Keratinocyte (primary cell): ENCODE results near the gene GSAP. TPM values are rescaled to one million over a fixed set of nuclear protein-coding genes. Genes with fewer than 3 reads are reported as not detected.

Source experiments
- DNase-seq: peaks from one replicate; pipeline ENCODE4 v3.0.0-alpha.2; 2011; ENCODE audit warnings: low read depth, missing footprints, low spot score
- FAIRE-seq: peaks from 2 replicates; lab custom pipeline; 2011; peaks lifted over from hg19 to GRCh38; lab: Jason Lieb, UNC
- H2AFZ ChIP-seq: 2 replicates; pipeline ENCODE4 v1.6.0; 2012; ENCODE audit warnings: low read length, control low read depth, inconsistent platforms; ENCODE audit not compliant: control insufficient read depth
- H3K27ac ChIP-seq: 2 replicates; pipeline ENCODE4 v1.5.1; 2011; ENCODE audit warnings: low read length; ENCODE audit not compliant: control insufficient read depth, insufficient read depth
- H3K27me3 ChIP-seq: 3 replicates; pipeline ENCODE4 v1.6.0; 2011; ENCODE audit warnings: low read length; ENCODE audit not compliant: control insufficient read depth, insufficient read depth; ENCODE audit errors: extremely low read depth
- H3K36me3 ChIP-seq, 2 experiments: 2 replicates in 1 of 2; 3 replicates in 1 of 2; pipeline ENCODE4 v1.5.1; 2011; ENCODE audit warnings: low read length in 2 of 2, mild to moderate bottlenecking in 1 of 2; ENCODE audit not compliant: control insufficient read depth in 2 of 2, insufficient read depth in 2 of 2; ENCODE audit errors: extremely low read depth in 1 of 2
- H3K4me1 ChIP-seq: 3 replicates; pipeline ENCODE4 v1.5.1; 2011; ENCODE audit warnings: low read length; ENCODE audit not compliant: control insufficient read depth, insufficient read depth; ENCODE audit errors: extremely low read depth
- H3K4me2 ChIP-seq: 3 replicates; pipeline ENCODE4 v1.6.0; 2011; ENCODE audit warnings: low read depth, low read length; ENCODE audit not compliant: control insufficient read depth, insufficient read depth; ENCODE audit errors: extremely low read depth
- H3K4me3 ChIP-seq, 3 experiments: fragments of 200-600 bp in 1 of 3; sonication (generic) in 1 of 3; 2 replicates in 2 of 3; 3 replicates in 1 of 3; pipeline ENCODE4 v1.5.1; 2011 to 2016; ENCODE audit warnings: low read length in 3 of 3, mild to moderate bottlenecking in 3 of 3, control low read depth in 2 of 3, inconsistent platforms in 1 of 3, low read depth in 1 of 3, mixed read lengths in 1 of 3, mixed run types in 1 of 3, moderate library complexity in 1 of 3; ENCODE audit not compliant: control insufficient read depth in 2 of 3, insufficient read depth in 2 of 3; ENCODE audit errors: extremely low read depth in 1 of 3
- H3K79me2 ChIP-seq: 2 replicates; pipeline ENCODE4 v1.6.0; 2012; ENCODE audit warnings: low read length; ENCODE audit not compliant: control insufficient read depth, insufficient read depth
- H3K9ac ChIP-seq: 3 replicates; pipeline ENCODE4 v1.6.0; 2011; ENCODE audit warnings: low read length; ENCODE audit not compliant: control insufficient read depth, insufficient read depth; ENCODE audit errors: extremely low read depth
- H3K9me1 ChIP-seq: 3 replicates; pipeline ENCODE4 v1.6.0; 2011; ENCODE audit warnings: low read length; ENCODE audit not compliant: control insufficient read depth, insufficient read depth; ENCODE audit errors: extremely low read depth
- H3K9me3 ChIP-seq: 2 replicates; pipeline ENCODE4 v1.5.1; 2012; ENCODE audit warnings: low read depth, low read length; ENCODE audit not compliant: control insufficient read depth
- H4K20me1 ChIP-seq: 3 replicates; pipeline ENCODE4 v1.6.0; 2011; ENCODE audit warnings: low read length; ENCODE audit not compliant: control insufficient read depth, insufficient read depth; ENCODE audit errors: extremely low read depth
- CTCF ChIP-seq, 3 experiments: IDR thresholded peaks in 1 of 3; conservative IDR thresholded peaks in 1 of 3; optimal IDR thresholded peaks in 1 of 3; 2 replicates in 2 of 3; 3 replicates in 1 of 3; pipeline versions ENCODE3 to v1.5.1; 2011; ENCODE audit warnings: low read length in 3 of 3, mild to moderate bottlenecking in 3 of 3, moderate library complexity in 2 of 3, control low read depth in 1 of 3, inconsistent platforms in 1 of 3; ENCODE audit not compliant: insufficient read depth in 2 of 3; ENCODE audit errors: extremely low read depth in 1 of 3
- EZH2 ChIP-seq: IDR thresholded peaks from one replicate; pipeline ENCODE4 v1.6.1; 2012; ENCODE audit warnings: inconsistent platforms, mild to moderate bottlenecking, low read length, moderate library complexity
- dilution Hi-C: fragments of 300-500 bp; cut with MboI; formaldehyde crosslinking; loops from one replicate; pipeline ENCODE4 v1.7.0; 2020; ENCODE audit warnings: low sequenced_read_pairs; ENCODE audit not compliant: extremely low pct_ligation_motif_present
- polyA plus RNA-seq, 5 experiments: library from polyadenylated mRNA; depleted of rRNA in 3 of 5; stranded (reverse) in 3 of 5; stranded (forward) in 1 of 5; unstranded in 1 of 5; fragments of >200 nt; gene quantifications; 1 replicate in 1 of 5; 2 replicates in 3 of 5; 3 replicates in 1 of 5; pipeline versions ENCODE4 v1.2.1 to v1.2.3, GENCODE V29; 2011 to 2012; ENCODE audit warnings: missing spikeins in 2 of 5, low read depth in 1 of 5, low replicate concordance in 1 of 5

The GSAP gene
- polyA plus RNA-seq, 1 donor (not counting 4 experiments of a cell fraction or from before 2014, with no cell fraction given) = 5.4 TPM

GRCh38 chr7:77289387-77289786 is 126.8 kb downstream of the GSAP start:
- Histone ChIP-seq H3K9me3 (no peaks in the 10 kb centered on the region), H3K4me1 (no peaks in the 10 kb centered on the region), H3K9ac (no peak overlapping the region), H3K27ac (no peak overlapping the region), H3K4me2 (no peak overlapping the region), H3K36me3 (no peaks in the 10 kb centered on the region), H2AFZ (no peak overlapping the region), H3K79me2 (no peaks in the 10 kb centered on the region), H4K20me1 (no peaks in the 10 kb centered on the region), H3K9me1 (no peaks in the 10 kb centered on the region), H3K27me3 (no peaks in the 10 kb centered on the region), H3K4me3 (no peak overlapping the region)
- dilution Hi-C loops = no loop called here
- DNase-seq (no peak), FAIRE-seq (no peak)
- TF ChIP-seq EZH2 (no peak), CTCF (optimal IDR thresholded peaks at IDR 0.05 in 1 of 3, IDR thresholded peaks at IDR 0.05 in 1 of 3, conservative IDR thresholded peaks at IDR 0.05 in 1 of 3; ENCODE audit: extremely low read depth in 1 of 3, insufficient read depth in 2 of 3, low read length in 3 of 3) (no peak)

- no peak for TF ChIP-seq CTCF (optimal IDR thresholded peaks at IDR 0.05 in 1 of 3, IDR thresholded peaks at IDR 0.05 in 1 of 3, conservative IDR thresholded peaks at IDR 0.05 in 1 of 3; ENCODE audit: extremely low read depth in 1 of 3, insufficient read depth in 2 of 3, low read length in 3 of 3)
- TF ChIP-seq EZH2 = no peak
- no peaks in the 10 kb centered on the region for H3K36me3 ChIP-seq
- H3K9me3 ChIP-seq = no peaks in the 10 kb centered on the region
- H2AFZ ChIP-seq = no peak overlapping the region
- H4K20me1 ChIP-seq = no peaks in the 10 kb centered on the region
- FAIRE-seq (no peak), DNase-seq (no peak)
- H3K9me1 ChIP-seq = no peaks in the 10 kb centered on the region
- dilution Hi-C loops = no loop called here
- H3K4me1 ChIP-seq = no peaks in the 10 kb centered on the region
- H3K27ac ChIP-seq = no peak overlapping the region
- no peak overlapping the region for H3K9ac ChIP-seq
- H3K27me3 ChIP-seq = no peaks in the 10 kb centered on the region
- no peak overlapping the region for H3K4me2 ChIP-seq
- H3K4me3 ChIP-seq = no peak overlapping the region
- H3K79me2 ChIP-seq = no peaks in the 10 kb centered on the region
Observed at GRCh38 chr7:77288676-77289320, 127.4 kb downstream of the GSAP start.
